HCT116 (cell line): ENCODE data around the gene INCA1. TPM values are rescaled to one million over a fixed set of nuclear protein-coding genes. Genes with fewer than 3 reads are reported as not detected.
A peak's percentile ranks its signal among the peaks of the same experiment; 100 is the strongest.

Experiments used
- ATAC-seq: fragments of 200-7000 bp; cut with Tn5 transposase; 2 replicates; pipeline ENCODE4 v1.9.1; 2020; ENCODE audit warnings: mild to moderate bottlenecking, moderate library complexity
- BruUV-seq: library from RNA; stranded (reverse); fragments of 400-500 nt; replicated peaks from 2 replicates; lab custom pipeline; 2021; lab: Mats Ljungman, UMichigan
- CTCF ChIA-PET: fragments of 300-600 bp; sonication (Branson Sonifier 250); formaldehyde crosslinking; loops from one replicate; lab custom pipeline; 2021; ENCODE audit warnings: antibody characterized with exemption; lab: Charles Lee
- POLR2A ChIA-PET: fragments of 300-600, 350-600 bp; sonication (Branson Sonifier 250); formaldehyde crosslinking; loops from one replicate; lab custom pipeline; 2021; ENCODE audit warnings: antibody characterized with exemption; lab: Charles Lee
- RAD21 ChIA-PET, 2 experiments: fragments of 300-600 bp; sonication (Branson Sonifier 250); formaldehyde crosslinking; loops; one replicate each; lab custom pipeline; 2023; ENCODE audit warnings: low total read pairs in 2 of 2; ENCODE audit not compliant: uncharacterized antibody in 2 of 2, unreplicated experiment in 2 of 2, low non-redundant PET in 1 of 2; lab: Charles Lee
- DNase-seq: peaks from one replicate; pipeline ENCODE4 v3.0.0-alpha.2; 2010; ENCODE audit warnings: low read depth, low spot score
- H2AFZ ChIP-seq: fragments of 200-600 bp; shearing (Covaris generic), sonication (generic); 2 replicates; pipeline ENCODE4 v1.6.1; 2017; ENCODE audit warnings: low read depth, mixed run types, mixed read lengths, antibody characterized with exemption, low read length; ENCODE audit not compliant: poor library complexity, severe bottlenecking
- H3K27ac ChIP-seq: 2 replicates; pipeline ENCODE4 v1.5.1; 2012; ENCODE audit warnings: low read depth, low read length
- H3K27me3 ChIP-seq: fragments of 200-600 bp; sonication (generic); 2 replicates; pipeline ENCODE4 v1.6.1; 2016; ENCODE audit warnings: mixed run types, low read length, mixed read lengths; ENCODE audit not compliant: insufficient read depth
- H3K36me3 ChIP-seq, 2 experiments: fragments of 200-500 bp in 1 of 2; fragments of 200-600 bp in 1 of 2; sonication (Bioruptor generic) in 1 of 2; sonication (generic) in 1 of 2; 2 replicates each; pipeline versions ENCODE4 v1.5.1 to v1.6.1; 2014 to 2016; ENCODE audit warnings: low read length in 2 of 2, inconsistent platforms in 1 of 2, mixed read lengths in 1 of 2, mixed run types in 1 of 2; ENCODE audit not compliant: insufficient read depth in 2 of 2, control insufficient read depth in 1 of 2
- H3K4me1 ChIP-seq, 2 experiments: fragments of 200-600 bp in 1 of 2; sonication (generic) in 1 of 2; 2 replicates each; pipeline versions ENCODE4 v1.5.1 to v1.6.1; 2012 to 2017; ENCODE audit warnings: low read length in 2 of 2, inconsistent platforms in 1 of 2, mild to moderate bottlenecking in 1 of 2, mixed read lengths in 1 of 2, mixed run types in 1 of 2, moderate library complexity in 1 of 2; ENCODE audit not compliant: insufficient read depth in 2 of 2, control insufficient read depth in 1 of 2
- H3K4me2 ChIP-seq: fragments of 200-600 bp; sonication (generic); 2 replicates; pipeline ENCODE4 v1.6.1; 2017; ENCODE audit warnings: mixed run types, low read length, mixed read lengths
- H3K4me3 ChIP-seq, 2 experiments: fragments of 200-600 bp in 1 of 2; sonication (generic) in 1 of 2; replicated peaks in 1 of 2; 2 replicates each; pipeline ENCODE4 v1.5.1; 2011 to 2016; ENCODE audit warnings: low read length in 2 of 2, control low read depth in 1 of 2, low read depth in 1 of 2, mild to moderate bottlenecking in 1 of 2, mixed read lengths in 1 of 2, mixed run types in 1 of 2
- H3K79me2 ChIP-seq: fragments of 200-600 bp; sonication (generic); 2 replicates; pipeline ENCODE4 v1.6.1; 2017; ENCODE audit warnings: mild to moderate bottlenecking, mixed run types, low read length, moderate library complexity, mixed read lengths; ENCODE audit not compliant: insufficient read depth
- H3K9ac ChIP-seq: fragments of 200-600 bp; sonication (generic); 2 replicates; pipeline ENCODE4 v1.6.1; 2016; ENCODE audit warnings: low read length, mixed read lengths
- H3K9me2 ChIP-seq: fragments of 200-600 bp; sonication (generic), shearing (Covaris generic); 2 replicates; pipeline ENCODE4 v1.6.1; 2017; ENCODE audit warnings: mixed run types, mild to moderate bottlenecking, moderate library complexity; ENCODE audit not compliant: insufficient read depth
- H3K9me3 ChIP-seq, 2 experiments: fragments of 200-500 bp in 1 of 2; fragments of 200-600 bp in 1 of 2; sonication (Bioruptor generic) in 1 of 2; sonication (generic) in 1 of 2; 2 replicates each; pipeline ENCODE4 v1.6.1; 2014 to 2017; ENCODE audit warnings: low read length in 2 of 2, mixed read lengths in 2 of 2, inconsistent platforms in 1 of 2, low read depth in 1 of 2, mild to moderate bottlenecking in 1 of 2, mixed run types in 1 of 2, moderate library complexity in 1 of 2; ENCODE audit not compliant: control insufficient read depth in 1 of 2, insufficient read depth in 1 of 2
- H4K20me1 ChIP-seq: fragments of 200-600 bp; sonication (generic), shearing (Covaris generic); 2 replicates; pipeline ENCODE4 v1.6.1; 2017; ENCODE audit warnings: mixed run types, mild to moderate bottlenecking, moderate library complexity; ENCODE audit not compliant: insufficient read depth
- JUND ChIP-seq: IDR thresholded peaks from 2 replicates; pipeline ENCODE4 v1.6.1; 2012
- POLR2AphosphoS5 ChIP-seq: IDR thresholded peaks from 2 replicates; pipeline ENCODE4 v1.6.1; 2011; ENCODE audit warnings: mild to moderate bottlenecking, low read depth, low read length, moderate library complexity
- intact Hi-C: fragments of 100-400 bp; cut with micrococcal nuclease; formaldehyde crosslinking; loops from 2 replicates; pipeline ENCODE4 v1.10.0; 2022
- total RNA-seq: library from RNA; stranded (reverse); gene quantifications from one replicate; pipeline ENCODE4 v1.2.1, GENCODE V29; 2021; ENCODE audit not compliant: unreplicated experiment
- TF ChIP-seq, protein P1 (sequence below), 3 experiments: fragments of 200-600 bp in 1 of 3; sonication (generic) in 1 of 3; IDR thresholded peaks in 2 of 3; conservative IDR thresholded peaks in 1 of 3; 2 replicates each; pipeline ENCODE4 v1.5.1; 2012 to 2017; ENCODE audit warnings: low read depth in 2 of 3, low read length in 2 of 3, antibody characterized with exemption in 1 of 3, borderline replicate concordance in 1 of 3, control low read depth in 1 of 3, mild to moderate bottlenecking in 1 of 3, mixed read lengths in 1 of 3, mixed run types in 1 of 3, moderate library complexity in 1 of 3; ENCODE audit not compliant: insufficient read depth in 1 of 3

The INCA1 gene
- total RNA-seq, 1 experiment from 2014 or later = 0.74 TPM

DNA sequence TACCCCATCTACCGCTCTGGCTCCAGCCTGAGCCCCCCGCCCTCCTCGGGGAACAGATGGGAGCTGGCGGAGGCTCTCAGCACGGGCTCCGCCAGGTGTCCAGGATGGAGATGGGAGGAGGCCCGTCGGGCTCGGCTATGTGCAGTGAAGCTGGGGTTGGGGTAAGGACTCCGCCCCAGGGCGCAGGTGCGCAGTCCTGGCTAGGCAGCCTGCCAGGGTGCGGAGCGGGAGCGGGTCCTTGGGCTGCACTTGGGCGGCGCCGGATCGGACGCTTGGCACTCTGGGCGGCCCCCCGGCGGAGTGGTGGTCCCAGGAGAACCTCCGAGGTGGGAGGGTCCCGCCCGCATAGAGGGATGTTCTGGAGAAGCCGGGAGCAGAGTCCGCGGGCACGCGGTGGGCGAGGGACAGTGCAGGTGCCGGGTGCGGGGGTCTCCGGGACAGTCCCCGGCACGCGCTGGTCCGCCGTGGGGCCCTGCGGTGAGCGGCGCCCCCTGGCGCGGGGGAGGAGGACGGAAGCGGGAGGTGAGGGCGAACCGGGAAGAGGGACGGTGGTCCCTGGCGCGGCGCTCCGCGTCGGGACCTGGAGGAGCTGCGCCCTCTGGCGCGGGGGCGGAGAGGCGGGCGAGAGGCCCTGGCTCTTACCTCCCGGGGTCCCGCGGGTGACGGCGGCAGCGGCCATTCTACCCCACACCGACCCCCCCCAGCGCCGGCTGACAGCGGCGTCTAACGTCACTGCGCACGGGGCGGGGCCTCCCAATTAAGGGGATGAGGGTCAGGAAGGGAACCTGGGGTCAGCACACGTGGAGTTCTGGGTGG is 10.2 kb downstream of the INCA1 start, which contains the start of gene CAMTA2 (continued):
- TF ChIP-seq, protein P1, sequence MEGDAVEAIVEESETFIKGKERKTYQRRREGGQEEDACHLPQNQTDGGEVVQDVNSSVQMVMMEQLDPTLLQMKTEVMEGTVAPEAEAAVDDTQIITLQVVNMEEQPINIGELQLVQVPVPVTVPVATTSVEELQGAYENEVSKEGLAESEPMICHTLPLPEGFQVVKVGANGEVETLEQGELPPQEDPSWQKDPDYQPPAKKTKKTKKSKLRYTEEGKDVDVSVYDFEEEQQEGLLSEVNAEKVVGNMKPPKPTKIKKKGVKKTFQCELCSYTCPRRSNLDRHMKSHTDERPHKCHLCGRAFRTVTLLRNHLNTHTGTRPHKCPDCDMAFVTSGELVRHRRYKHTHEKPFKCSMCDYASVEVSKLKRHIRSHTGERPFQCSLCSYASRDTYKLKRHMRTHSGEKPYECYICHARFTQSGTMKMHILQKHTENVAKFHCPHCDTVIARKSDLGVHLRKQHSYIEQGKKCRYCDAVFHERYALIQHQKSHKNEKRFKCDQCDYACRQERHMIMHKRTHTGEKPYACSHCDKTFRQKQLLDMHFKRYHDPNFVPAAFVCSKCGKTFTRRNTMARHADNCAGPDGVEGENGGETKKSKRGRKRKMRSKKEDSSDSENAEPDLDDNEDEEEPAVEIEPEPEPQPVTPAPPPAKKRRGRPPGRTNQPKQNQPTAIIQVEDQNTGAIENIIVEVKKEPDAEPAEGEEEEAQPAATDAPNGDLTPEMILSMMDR (IDR thresholded peaks at IDR 0.05 in 2 of 3, conservative IDR thresholded peaks at IDR 0.05 in 1 of 3; ENCODE audit: borderline replicate concordance in 1 of 3, insufficient read depth in 1 of 3, low read depth in 2 of 3, low read length in 2 of 3) = peak; percentile 66 to 89 (median 73)

DNA sequence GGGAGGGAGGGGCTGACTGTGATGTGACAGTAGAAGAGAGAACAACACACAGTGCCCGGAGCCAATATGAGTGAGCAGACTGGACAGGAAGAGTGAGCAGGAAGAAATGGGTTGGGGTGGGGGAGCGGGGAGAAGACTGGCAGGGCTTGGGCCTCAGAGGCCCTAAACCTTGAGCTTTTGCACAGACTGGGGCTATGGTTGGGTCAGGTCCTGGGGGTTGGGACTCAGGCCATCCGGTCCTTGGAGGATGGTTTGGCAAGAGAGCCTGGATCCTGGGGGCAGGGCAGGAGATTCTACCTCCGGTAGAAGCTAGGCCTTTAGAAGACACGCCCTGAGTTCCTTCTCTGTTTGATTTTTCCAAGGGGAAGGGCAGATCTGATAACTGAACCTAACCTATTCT is 10.9 kb downstream of the INCA1 start:
- POLR2A ChIA-PET = interaction anchor here (1.6 to 1.9 kb wide), 5 partner anchors 11 to 77 kb away, joined by 4 to 16 read pairs (median 7); partner anchors contain the start of genes INCA1, KIF1C, RNF167 and SLC25A11
- RAD21 ChIA-PET = no interaction called here
- Histone ChIP-seq H3K27ac (peak overlapping the region; percentile 84), H4K20me1 (no peaks in the 10 kb centered on the region), H3K4me3 (peak overlapping the region; percentile 72 to 97), H3K4me1 (peaks cover 7 to 24% of the 10 kb centered on the region in 2 experiments)
- CTCF ChIA-PET = interaction anchor here (1.1 kb wide), 1 partner anchor 77 kb away, joined by 7 read pairs; no protein-coding TSS in a partner anchor
- DNase-seq = no peak
- peak; percentile 46; the same call in 1 of the 2 replicates for TF ChIP-seq POLR2AphosphoS5
- TF ChIP-seq JUND = no peak
- TF ChIP-seq, all 23 proteins: peak for 1
- Histone ChIP-seq H3K9me2 (no peaks in the 10 kb centered on the region), H3K79me2 (peaks cover 15% of the 10 kb centered on the region), H3K9ac (peak overlapping the region; percentile 90), H2AFZ (no peak overlapping the region), H3K9me3 (no peaks in the 10 kb centered on the region), H3K36me3 (peaks cover 2 to 8% of the 10 kb centered on the region in 2 experiments; a peak in 1 of 4 replicates), H3K4me2 (peak overlapping the region; percentile 99), H3K27me3 (no peaks in the 10 kb centered on the region)
- TSS peak; percentile 42 for BruUV-seq
- peak; percentile 10 for ATAC-seq
- intact Hi-C loops = loop anchor here (2.0 to 5.0 kb wide), 2 partner anchors 39 to 78 kb away; partner anchors contain the start of gene PFN1
